Neuronal stem cell (in vitro differentiated cells): ENCODE results near the gene KCNK2.

ENCODE experiments used
- DNase-seq: peaks from one replicate; pipeline ENCODE4 v3.0.0-alpha.2; 2013; ENCODE audit warnings: low spot score
- H2AFZ ChIP-seq: one replicate; pipeline ENCODE4 v1.6.1; 2013; ENCODE audit warnings: mild to moderate bottlenecking, low read length, inconsistent platforms
- H2AK5ac ChIP-seq: 2 replicates; pipeline ENCODE4 v1.6.1; 2013; ENCODE audit warnings: low read depth, mild to moderate bottlenecking, inconsistent platforms, low read length, moderate library complexity, mixed read lengths
- H2BK120ac ChIP-seq: 2 replicates; pipeline ENCODE4 v1.6.1; 2013; ENCODE audit warnings: low read depth, mild to moderate bottlenecking, inconsistent platforms, low read length, moderate library complexity, mixed read lengths
- H2BK12ac ChIP-seq: one replicate; pipeline ENCODE4 v1.6.1; 2013; ENCODE audit warnings: low read length, inconsistent platforms
- H2BK15ac ChIP-seq: 2 replicates; pipeline ENCODE4 v1.6.1; 2013; ENCODE audit warnings: mild to moderate bottlenecking, low read length, inconsistent platforms, mixed read lengths
- H2BK5ac ChIP-seq: one replicate; pipeline ENCODE4 v1.6.1; 2013; ENCODE audit warnings: inconsistent platforms, mild to moderate bottlenecking, low read length, moderate library complexity
- H3K14ac ChIP-seq: one replicate; pipeline ENCODE4 v1.6.1; 2013; ENCODE audit warnings: low read length, inconsistent platforms
- H3K18ac ChIP-seq: 2 replicates; pipeline ENCODE4 v1.6.1; 2013; ENCODE audit warnings: low read length, inconsistent platforms
- H3K23ac ChIP-seq: 2 replicates; pipeline ENCODE4 v1.6.1; 2013; ENCODE audit warnings: low read depth, mild to moderate bottlenecking, mixed read lengths, low read length, inconsistent platforms; ENCODE audit not compliant: poor library complexity
- H3K27ac ChIP-seq: replicated peaks from 3 replicates; pipeline ENCODE4 v1.5.1; 2013; ENCODE audit warnings: low read length, inconsistent platforms
- H3K27me3 ChIP-seq, 3 experiments: 2 replicates each; pipeline ENCODE4 v1.6.1; 2013; ENCODE audit warnings: low read length in 3 of 3, mild to moderate bottlenecking in 2 of 3, inconsistent platforms in 1 of 3, low read depth in 1 of 3, mixed read lengths in 1 of 3, moderate library complexity in 1 of 3; ENCODE audit not compliant: control insufficient read depth in 3 of 3, insufficient read depth in 3 of 3
- H3K36me3 ChIP-seq, 2 donors: replicated peaks in 1 of 2; 2 replicates each; pipeline ENCODE4 v1.6.1; 2013; ENCODE audit warnings: low read length in 2 of 2; ENCODE audit not compliant: control insufficient read depth in 2 of 2, insufficient read depth in 2 of 2
- H3K4ac ChIP-seq: 2 replicates; pipeline ENCODE4 v1.6.1; 2013; ENCODE audit warnings: inconsistent platforms, mild to moderate bottlenecking, low read length, moderate library complexity
- H3K4me1 ChIP-seq, 2 donors: 1 replicate in 1 of 2; 2 replicates in 1 of 2; pipeline ENCODE4 v1.6.1; 2013; ENCODE audit warnings: low read length in 2 of 2, low read depth in 1 of 2; ENCODE audit not compliant: control insufficient read depth in 2 of 2, insufficient read depth in 1 of 2
- H3K4me2 ChIP-seq: one replicate; pipeline ENCODE4 v1.6.1; 2013; ENCODE audit warnings: mild to moderate bottlenecking, low read length, inconsistent platforms; ENCODE audit not compliant: insufficient read depth, poor library complexity, severe bottlenecking
- H3K4me3 ChIP-seq, 2 donors: 2 replicates each; pipeline ENCODE4 v1.5.1; 2013; ENCODE audit warnings: low read length in 2 of 2, mild to moderate bottlenecking in 2 of 2, inconsistent platforms in 1 of 2, moderate library complexity in 1 of 2
- H3K79me1 ChIP-seq: one replicate; pipeline ENCODE4 v1.6.1; 2013; ENCODE audit warnings: low read depth, mild to moderate bottlenecking, inconsistent platforms, low read length, moderate library complexity
- H3K9ac ChIP-seq: one replicate; pipeline ENCODE4 v1.6.1; 2013; ENCODE audit warnings: mild to moderate bottlenecking, low read depth, low read length, inconsistent platforms; ENCODE audit not compliant: poor library complexity
- H3K9me3 ChIP-seq, 2 donors: replicated peaks in 1 of 2; 2 replicates each; pipeline versions ENCODE3 to v1.6.1; 2013; ENCODE audit warnings: low read length in 2 of 2, mild to moderate bottlenecking in 2 of 2, inconsistent platforms in 1 of 2, low read depth in 1 of 2, mixed read lengths in 1 of 2, moderate library complexity in 1 of 2; ENCODE audit not compliant: control insufficient read depth in 2 of 2, insufficient read depth in 1 of 2
- H4K8ac ChIP-seq: one replicate; pipeline ENCODE4 v1.6.1; 2013; ENCODE audit warnings: low read depth, mild to moderate bottlenecking, inconsistent platforms, low read length, moderate library complexity
- H4K91ac ChIP-seq: one replicate; pipeline ENCODE4 v1.6.1; 2013; ENCODE audit warnings: low read length, low read depth, mild to moderate bottlenecking, inconsistent platforms; ENCODE audit not compliant: poor library complexity
- WGBS, 2 donors: extraction: QIAGEN DNeasy Blood & Tissue Kit; methylation state at CpG; one replicate each; pipeline ENCODE4 v1.1.7; 2013; ENCODE audit warnings: missing lambda C conversion rate in 2 of 2, mixed read lengths in 1 of 2; ENCODE audit not compliant: insufficient read length in 2 of 2, insufficient replicate concordance in 1 of 2; ENCODE audit errors: extremely low coverage in 2 of 2; 5-methylcytosine and 5-hydroxymethylcytosine counted together

Gene KCNK2

GRCh38 chr1:215044151-215044550 is 38.4 kb upstream of the KCNK2 start:
- Histone ChIP-seq H4K91ac (no peak overlapping the region), H3K4me2 (no peak overlapping the region), H3K4me1 (no peaks in the 10 kb centered on the region), H3K9me3 (no peaks in the 10 kb centered on the region), H3K4ac (no peak overlapping the region), H3K23ac (no peak overlapping the region), H2AK5ac (no peak overlapping the region), H3K27ac (no peak overlapping the region), H2BK5ac (no peak overlapping the region), H4K8ac (no peak overlapping the region), H3K79me1 (no peaks in the 10 kb centered on the region), H3K36me3 (no peaks in the 10 kb centered on the region), H2BK120ac (no peak overlapping the region), H3K27me3 (no peaks in the 10 kb centered on the region), H3K18ac (no peak overlapping the region), H3K14ac (no peak overlapping the region), H3K9ac (no peak overlapping the region), H3K4me3 (no peak overlapping the region), H2AFZ (no peak overlapping the region), H2BK15ac (no peak overlapping the region), H2BK12ac (no peak overlapping the region)
- DNase-seq, result no peak
- WGBS, 2 donors, result no CpG with 5 or more reads among the region's 3 CpGs

DNA sequence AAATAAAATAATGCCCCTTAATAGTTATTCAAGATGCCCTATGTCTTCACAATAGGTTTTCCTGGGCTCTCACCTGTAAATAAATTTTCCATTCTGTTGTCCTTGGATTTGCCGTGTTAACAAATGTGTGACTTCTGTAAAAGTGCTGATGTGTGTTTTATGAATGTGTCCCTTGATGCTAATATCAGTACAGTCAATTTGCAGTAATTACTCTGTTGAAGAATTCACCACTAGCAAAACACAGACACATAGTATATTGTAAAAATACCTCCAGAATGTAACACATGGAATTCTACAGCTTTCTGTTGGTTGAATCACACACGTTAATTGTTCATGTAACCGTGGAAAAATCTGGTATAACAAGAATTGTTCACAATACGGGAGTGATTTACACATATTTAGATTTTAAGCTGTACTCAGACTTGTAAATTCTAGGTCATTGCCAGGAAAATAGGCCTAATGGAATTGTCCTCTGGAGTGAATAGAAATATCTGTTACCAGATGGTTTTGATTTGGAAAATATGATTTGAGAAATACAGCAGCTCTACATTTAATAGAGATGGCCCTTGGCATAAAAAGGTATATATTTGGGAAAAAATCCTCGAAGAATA is 36.7 kb upstream of the KCNK2 start:
- H2AK5ac ChIP-seq, result no peak overlapping the region

GRCh38 chr1:215052256-215053015 is 30.1 kb upstream of the KCNK2 start:
- H3K9me3 ChIP-seq, result no peaks in the 10 kb centered on the region
- DNase-seq, result no peak
- H4K91ac ChIP-seq, result no peak overlapping the region
- no peak overlapping the region for H2AFZ ChIP-seq
- H3K4ac ChIP-seq, result no peak overlapping the region
- H2BK12ac ChIP-seq, result no peak overlapping the region
- H3K36me3 ChIP-seq, result no peaks in the 10 kb centered on the region
- no peaks in the 10 kb centered on the region for H3K4me1 ChIP-seq
- no peaks in the 10 kb centered on the region for H3K79me1 ChIP-seq
- H2BK15ac ChIP-seq, result no peak overlapping the region
- no peak overlapping the region for H3K14ac ChIP-seq
- no peak overlapping the region for H3K23ac ChIP-seq
- no peak overlapping the region for H3K4me2 ChIP-seq
- no peak overlapping the region for H3K9ac ChIP-seq
- no peak overlapping the region for H4K8ac ChIP-seq
- H3K18ac ChIP-seq, result no peak overlapping the region
- H2AK5ac ChIP-seq, result no peak overlapping the region
- H2BK120ac ChIP-seq, result no peak overlapping the region
- H3K27me3 ChIP-seq, result no peaks in the 10 kb centered on the region
- no peak overlapping the region for H2BK5ac ChIP-seq
- no peak overlapping the region for H3K27ac ChIP-seq
- no peak overlapping the region for H3K4me3 ChIP-seq

More for the DNA sequence above, 36.7 kb upstream of the KCNK2 start:
- WGBS, 2 donors, result no CpG with 5 or more reads among the region's 5 CpGs
- H4K91ac ChIP-seq, result no peak overlapping the region
- no peak overlapping the region for H2BK120ac ChIP-seq
- H2BK5ac ChIP-seq, result no peak overlapping the region
- no peak overlapping the region for H3K4me2 ChIP-seq
- no peak overlapping the region for H3K4me3 ChIP-seq
- H3K27ac ChIP-seq, result no peak overlapping the region
- H3K36me3 ChIP-seq, result no peaks in the 10 kb centered on the region
- H3K27me3 ChIP-seq, result no peaks in the 10 kb centered on the region
- no peak overlapping the region for H3K18ac ChIP-seq
- H3K9ac ChIP-seq, result no peak overlapping the region
- H3K4me1 ChIP-seq, result no peaks in the 10 kb centered on the region
- H2BK12ac ChIP-seq, result no peak overlapping the region
- no peaks in the 10 kb centered on the region for H3K9me3 ChIP-seq
- H3K23ac ChIP-seq, result no peak overlapping the region
- H2AFZ ChIP-seq, result no peak overlapping the region
- no peak overlapping the region for H3K14ac ChIP-seq
- no peak overlapping the region for H4K8ac ChIP-seq
- no peaks in the 10 kb centered on the region for H3K79me1 ChIP-seq
- no peak for DNase-seq
- no peak overlapping the region for H3K4ac ChIP-seq
- H2BK15ac ChIP-seq, result no peak overlapping the region

GRCh38 chr1:215054266-215054665 is 28.3 kb upstream of the KCNK2 start:
- H3K27ac ChIP-seq, result no peak overlapping the region
- H4K91ac ChIP-seq, result no peak overlapping the region
- no peak for DNase-seq
- no CpG with 5 or more reads among the region's 6 CpGs for WGBS, 2 donors
- H3K27me3 ChIP-seq, result no peaks in the 10 kb centered on the region
- H3K36me3 ChIP-seq, result no peaks in the 10 kb centered on the region
- H2BK5ac ChIP-seq, result no peak overlapping the region
- no peak overlapping the region for H3K9ac ChIP-seq
- H2BK120ac ChIP-seq, result no peak overlapping the region
- H3K79me1 ChIP-seq, result no peaks in the 10 kb centered on the region
- H2AK5ac ChIP-seq, result no peak overlapping the region
- no peaks in the 10 kb centered on the region for H3K4me1 ChIP-seq
- H3K23ac ChIP-seq, result no peak overlapping the region
- no peak overlapping the region for H2AFZ ChIP-seq
- H3K4ac ChIP-seq, result no peak overlapping the region
- H3K4me2 ChIP-seq, result no peak overlapping the region
- no peaks in the 10 kb centered on the region for H3K9me3 ChIP-seq
- no peak overlapping the region for H2BK12ac ChIP-seq
- H3K14ac ChIP-seq, result no peak overlapping the region
- H3K18ac ChIP-seq, result no peak overlapping the region
- H3K4me3 ChIP-seq, result no peak overlapping the region
- no peak overlapping the region for H4K8ac ChIP-seq
- no peak overlapping the region for H2BK15ac ChIP-seq
